Mucosa of descending colon (tissue), 3 donors: ENCODE measurements around the gene GDE1. TPM values are rescaled to one million over a fixed set of nuclear protein-coding genes. Genes with fewer than 3 reads are reported as not detected.

Source experiments
- ATAC-seq: fragments of 200-7000 bp; cut with Tn5 transposase; one replicate; pipeline ENCODE4 v1.9.1; 2020; ENCODE audit warnings: mild to moderate bottlenecking, moderate library complexity
- DNase-seq, 3 donors: peaks; one replicate each; pipeline ENCODE4 v3.0.0-alpha.2; 2020
- H3K36me3 ChIP-seq: fragments of 200-600 bp; one replicate; pipeline ENCODE4 v1.8.0; 2021; ENCODE audit warnings: low read depth, mild to moderate bottlenecking
- H3K4me1 ChIP-seq: fragments of 200-600 bp; one replicate; pipeline ENCODE4 v1.8.0; 2021; ENCODE audit warnings: low read depth, mild to moderate bottlenecking
- H3K4me3 ChIP-seq: fragments of 200-600 bp; one replicate; pipeline ENCODE4 v1.8.0; 2021; ENCODE audit warnings: mild to moderate bottlenecking
- H3K9me3 ChIP-seq: fragments of 200-600 bp; one replicate; pipeline ENCODE4 v1.8.0; 2021; ENCODE audit warnings: mild to moderate bottlenecking
- CTCF ChIP-seq: fragments of 200-600 bp; IDR thresholded peaks from one replicate; pipeline ENCODE4 v1.8.0; 2022; ENCODE audit warnings: antibody characterized with exemption, mild to moderate bottlenecking
- intact Hi-C, 2 donors: fragments of 100-400 bp; cut with DNase I in 1 of 2; cut with micrococcal nuclease in 1 of 2; formaldehyde crosslinking; loops; one replicate each; pipeline versions ENCODE4 v1.11.0 to v1.11.1; 2022; cut with DNase I, micrococcal nuclease
- total RNA-seq, 3 donors: library from RNA; stranded (reverse); fragmentation: NEBNext Ultra II Directional in 2 of 3; extraction: Animal tissue kit (Norgen Biotek cat#: 25700) in 2 of 3; gene quantifications; one replicate each; pipeline versions ENCODE4 v1.2.1 to v1.2.4, GENCODE V29; 2021 to 2023
- donor health status: DM: no; HTN: no; CAD: no; lungs with moderate emphysema.
- donor health status: DM: no; HTN: no; CAD: no.
- donor health status: DM: no; HTN: yes; CAD: no.

GDE1 gene
- total RNA-seq, 3 donors from 2014 or later, result 90.5 to 125 (median 106) TPM

GRCh38 chr16:19525385-19525723 is 3.5 kb upstream of the GDE1 start:
- Histone ChIP-seq H3K4me1 (peaks cover 10% of the 10 kb centered on the region), H3K36me3 (no peaks in the 10 kb centered on the region), H3K4me3 (no peak overlapping the region), H3K9me3 (no peaks in the 10 kb centered on the region)
- intact Hi-C loops, result no loop called here
- TF ChIP-seq CTCF, result no peak
- DNase-seq, result no peak
- ATAC-seq, result no peak

- H3K9me3 ChIP-seq, result no peaks in the 10 kb centered on the region
- peaks cover 13% of the 10 kb centered on the region for H3K4me1 ChIP-seq
- H3K36me3 ChIP-seq, result no peaks in the 10 kb centered on the region
- intact Hi-C loops, result no loop called here
- no peak for DNase-seq
- TF ChIP-seq CTCF, result no peak
- peak overlapping the region; percentile 52 for H3K4me3 ChIP-seq
- ATAC-seq, result no peak
Measured at GRCh38 chr16:19524616-19525384, 2.9 kb upstream of the GDE1 start.

GRCh38 chr16:19524356-19524615 is 2.4 kb upstream of the GDE1 start:
- Histone ChIP-seq H3K9me3 (no peaks in the 10 kb centered on the region), H3K36me3 (no peaks in the 10 kb centered on the region), H3K4me3 (peak overlapping the region; percentile 52), H3K4me1 (peaks cover 18% of the 10 kb centered on the region)
- intact Hi-C loops, result no loop called here
- no peak for TF ChIP-seq CTCF
- no peak for DNase-seq
- ATAC-seq, result no peak

DNA sequence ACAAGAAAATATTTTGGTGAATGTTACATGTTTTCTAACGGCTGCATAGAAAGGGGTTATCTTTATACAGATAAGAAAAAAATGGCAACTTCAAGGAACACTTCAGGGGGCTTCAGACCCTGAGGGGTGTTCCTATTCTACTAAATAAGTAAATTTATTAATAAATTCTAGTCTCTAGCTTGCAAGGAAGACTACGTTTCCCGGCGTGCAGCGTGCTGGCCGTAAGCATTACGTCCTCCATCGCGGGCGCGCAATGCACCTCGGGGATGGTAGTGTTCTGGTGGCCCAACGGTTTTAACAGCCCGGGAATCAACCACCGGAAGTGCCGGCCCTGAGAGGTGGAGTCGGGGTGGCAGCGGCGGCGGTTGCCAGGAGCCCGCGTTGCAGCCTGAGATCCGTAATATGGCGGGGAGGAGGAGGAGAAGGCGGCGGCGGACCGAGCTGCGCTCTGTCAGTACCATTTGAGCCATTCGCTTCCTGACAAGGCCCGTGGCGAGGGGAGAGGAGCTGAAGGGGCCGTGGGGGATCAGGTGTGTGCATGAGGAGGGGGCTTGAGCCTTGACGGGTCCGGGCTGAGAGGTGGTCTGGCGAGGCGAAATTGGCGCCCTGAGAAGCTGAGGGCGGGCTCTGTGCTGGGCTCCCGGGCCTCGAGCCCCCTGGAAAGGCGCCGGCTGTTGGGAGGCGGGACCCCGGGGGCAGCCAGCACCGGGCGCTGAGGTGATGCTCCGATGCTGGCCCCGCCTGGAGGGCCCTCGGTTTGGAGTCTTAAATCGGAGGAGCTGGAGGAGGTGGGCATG is 1.9 kb upstream of the GDE1 start, which contains the start of gene CCP110:
TSS of gene CCP110 (plus strand) at position 384 of the 797 bp plus-strand sequence. CDS start 3,940 bp downstream, outside the sequence.
- intact Hi-C loops, result no loop called here
- peak; percentile 96 to 98 (median 97) for DNase-seq
- Histone ChIP-seq H3K36me3 (no peaks in the 10 kb centered on the region), H3K4me1 (peaks cover 23% of the 10 kb centered on the region), H3K4me3 (peak within 1 kb of the TSS; percentile 52), H3K9me3 (no peaks in the 10 kb centered on the region)
- peak; percentile 86 for ATAC-seq
- no peak for TF ChIP-seq CTCF

DNA sequence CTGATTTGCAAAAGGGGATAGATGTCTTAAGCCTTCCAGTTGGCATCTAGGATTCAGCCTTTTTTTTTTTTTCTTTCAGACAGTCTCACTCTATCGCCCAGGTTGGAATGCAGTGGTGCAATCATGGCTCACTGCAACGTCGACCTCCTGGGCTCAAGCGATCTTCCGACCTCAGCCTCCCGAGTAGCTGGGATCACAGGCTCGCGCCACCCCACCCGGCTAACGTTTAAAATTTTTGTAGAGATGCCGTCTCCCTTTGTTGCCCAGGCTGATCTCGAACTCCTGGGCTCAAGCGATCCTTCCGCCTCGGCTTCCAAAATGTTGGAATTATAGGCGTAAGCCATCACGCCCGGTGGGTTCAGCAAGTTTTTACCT is 1.3 kb upstream of the GDE1 start:
- TF ChIP-seq CTCF, result no peak
- H3K4me1 ChIP-seq, result peaks cover 28% of the 10 kb centered on the region
- DNase-seq (peak in 2 of 3 donors; percentile 43 to 52), ATAC-seq (no peak)
- no peaks in the 10 kb centered on the region for H3K36me3 ChIP-seq
- intact Hi-C loops, result no loop called here
- no peaks in the 10 kb centered on the region for H3K9me3 ChIP-seq
- no peak overlapping the region for H3K4me3 ChIP-seq
